Stimulated activated CD4-positive, alpha-beta T cell treated with anti-CD3 and anti-CD28 coated beads, Interleukin-4, amount 100 ng/mL, for 4 hours (primary cell): ENCODE data around the gene ME2.
"Not testable (repeated sequence)": the region's sequence is repeated elsewhere in the genome, so short reads cannot be mapped to it uniquely, and the experiment has no call there.

ENCODE experiments used
- DNase-seq, 2 experiments: peaks; one replicate each; pipeline ENCODE4 v3.0.0-alpha.2; 2020

ME2 gene

GRCh38 chr18:50981381-50981780 is 102.5 kb downstream of the ME2 start:
- no peak for DNase-seq

GRCh38 chr18:50982086-50982801 is 103.3 kb downstream of the ME2 start:
- DNase-seq, result no peak

- DNase-seq, result no peak
These were observed 103.9 kb downstream of the ME2 start for GRCh38 chr18:50982802-50983179.

DNA sequence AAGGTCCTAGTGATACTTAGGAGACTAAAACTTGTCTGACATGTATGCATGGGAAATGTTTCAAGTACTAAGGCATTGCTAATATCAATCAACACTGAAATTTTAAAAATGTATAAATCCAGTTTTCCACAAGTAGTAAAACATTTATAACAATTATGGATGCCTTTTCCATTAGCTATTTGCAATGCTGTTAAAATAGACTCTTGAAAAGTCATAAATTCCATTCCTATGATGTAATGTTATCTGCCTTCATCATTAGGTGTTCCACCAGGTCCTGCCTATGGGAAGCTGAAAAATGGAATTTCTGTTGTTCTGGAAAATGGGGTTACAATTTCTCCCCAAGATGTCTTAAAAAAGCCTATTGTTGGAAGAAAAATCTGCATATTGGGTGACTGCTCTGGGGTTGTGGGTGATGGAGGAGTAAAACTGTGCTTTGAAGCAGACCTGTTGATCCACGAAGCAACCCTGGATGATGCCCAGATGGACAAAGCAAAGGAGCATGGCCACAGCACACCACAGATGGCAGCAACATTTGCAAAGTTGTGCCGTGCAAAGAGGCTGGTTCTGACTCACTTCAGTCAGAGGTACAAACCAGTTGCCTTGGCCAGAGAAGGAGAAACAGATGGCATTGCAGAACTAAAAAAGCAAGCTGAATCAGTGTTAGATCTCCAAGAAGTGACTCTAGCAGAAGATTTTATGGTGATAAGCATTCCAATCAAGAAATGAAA is 107.6 kb downstream of the ME2 start:
- DNase-seq, result no peak

DNA sequence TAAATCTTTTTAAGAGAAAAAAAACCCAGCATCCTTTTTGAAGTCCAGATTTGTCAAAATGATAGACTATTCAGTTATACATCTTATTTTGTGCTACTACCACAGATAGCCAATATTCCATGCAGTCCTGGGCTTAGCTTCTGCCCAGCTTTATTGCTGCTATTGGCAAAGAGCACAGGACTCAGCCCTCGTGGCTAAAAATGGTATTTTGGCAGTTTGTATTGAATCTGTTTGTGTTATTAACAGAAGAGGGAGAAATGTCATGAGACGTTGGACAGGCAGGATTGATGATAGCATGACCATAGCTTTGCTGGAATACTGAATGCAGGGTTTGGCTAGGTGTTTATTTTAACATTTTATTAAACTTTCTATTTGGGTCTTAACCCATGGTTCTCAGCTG is 108.3 kb downstream of the ME2 start:
- no peak for DNase-seq

DNA sequence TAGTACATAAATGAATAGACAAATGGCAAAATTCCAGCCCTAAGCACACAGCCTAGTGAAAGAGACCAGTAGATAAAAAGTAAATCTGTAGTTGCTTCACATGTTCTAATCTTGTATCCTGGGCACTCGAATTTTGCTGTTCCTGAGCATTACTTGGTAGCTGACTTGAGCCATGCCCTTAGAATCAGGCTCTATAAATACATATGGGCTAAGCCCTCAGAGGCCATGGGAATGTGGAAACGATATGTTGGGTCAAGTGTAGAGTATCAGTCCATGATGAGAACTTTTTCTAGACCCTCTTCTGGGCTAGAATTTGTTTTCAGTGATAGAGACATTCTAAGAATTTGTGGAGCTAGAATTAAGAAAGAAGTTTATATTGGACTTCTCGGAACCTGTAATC is 110.8 kb downstream of the ME2 start:
- DNase-seq, result no peak

DNA sequence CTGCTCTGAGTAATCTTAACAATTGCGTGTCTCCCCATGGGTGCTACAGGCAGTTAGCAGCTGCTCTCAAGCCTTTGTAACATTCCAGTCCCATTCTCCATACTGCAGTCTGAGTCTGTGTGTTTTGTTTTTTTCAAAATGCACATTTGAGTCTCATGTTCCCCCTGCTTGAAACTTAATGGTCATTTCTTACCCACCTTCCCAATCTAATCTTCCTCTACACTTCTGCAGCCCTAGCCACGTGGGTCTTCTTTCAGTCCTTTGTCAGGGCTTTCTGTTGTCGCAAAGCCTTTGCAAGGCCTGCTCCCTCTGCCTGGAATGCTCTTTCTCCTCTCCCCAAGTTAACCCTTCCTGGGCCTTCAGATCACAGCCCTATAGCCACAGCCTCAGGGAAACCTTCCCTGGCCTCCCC is 113.4 kb downstream of the ME2 start:
- DNase-seq, result no peak

DNA sequence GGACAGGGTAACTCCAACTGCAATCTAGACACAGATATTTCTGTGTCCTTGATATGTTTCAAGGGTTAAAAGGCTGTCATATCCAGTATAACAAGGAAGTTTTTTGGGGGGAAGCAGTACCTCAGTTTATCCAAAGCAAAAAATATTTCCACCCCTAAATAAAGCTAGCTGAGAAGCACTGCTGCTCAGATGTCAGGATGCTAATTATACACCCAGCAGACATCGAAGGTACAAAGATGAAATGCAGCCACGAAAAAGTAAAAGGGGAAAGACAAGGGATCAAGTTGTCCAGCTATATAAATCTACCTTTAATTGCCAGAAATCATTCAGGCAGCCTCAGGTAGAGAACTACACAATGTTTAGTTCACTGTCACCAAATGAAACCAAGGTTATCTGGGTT is 115.1 kb downstream of the ME2 start:
- no peak for DNase-seq

DNA sequence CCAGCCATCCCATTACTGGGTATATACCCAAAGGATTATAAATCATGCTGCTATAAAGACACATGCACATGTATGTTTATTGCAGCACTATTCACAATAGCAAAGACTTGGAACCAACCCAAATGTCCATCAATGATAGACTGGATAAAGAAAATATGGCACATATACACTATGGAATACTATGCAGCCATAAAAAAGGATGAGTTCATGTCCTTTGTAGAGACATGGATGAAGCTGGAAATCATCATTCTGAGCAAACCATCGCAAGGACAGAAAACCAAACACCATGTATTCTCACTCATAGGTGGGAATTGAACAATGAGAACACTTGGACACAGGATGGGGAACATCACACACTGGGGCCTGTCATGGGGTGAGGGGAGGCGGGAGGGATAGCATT is 124.3 kb downstream of the ME2 start:
- not testable (repeated sequence) for DNase-seq
